HG03064 (cell line): ENCODE results near the gene PAK5.

Experiments used
- ATAC-seq: cut with Tn5 transposase; IDR thresholded peaks from one replicate; pipeline ENCODE4 v1.9.1; 2021; ENCODE audit warnings: low read depth; ENCODE audit not compliant: unreplicated experiment

Gene PAK5

DNA sequence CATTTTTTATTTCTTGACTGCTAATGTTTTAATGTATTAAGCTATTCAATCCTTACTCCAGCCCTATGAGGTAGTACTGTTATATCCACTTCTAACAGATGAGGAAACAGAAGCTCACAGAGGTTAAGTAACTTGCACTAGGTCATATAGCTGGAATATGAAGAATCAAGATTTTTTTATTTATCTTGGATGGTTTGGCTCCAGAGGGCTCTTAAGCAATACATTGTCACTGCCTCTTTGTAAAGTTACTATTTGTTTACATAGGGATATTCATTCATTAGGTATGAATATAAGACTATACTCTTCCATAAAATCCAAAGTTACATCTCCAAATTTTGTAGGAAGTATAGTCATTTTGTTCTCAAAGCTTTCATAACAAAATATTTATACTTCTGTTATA lies 210.7 kb downstream of the PAK5 start:
- ATAC-seq = no peak

DNA sequence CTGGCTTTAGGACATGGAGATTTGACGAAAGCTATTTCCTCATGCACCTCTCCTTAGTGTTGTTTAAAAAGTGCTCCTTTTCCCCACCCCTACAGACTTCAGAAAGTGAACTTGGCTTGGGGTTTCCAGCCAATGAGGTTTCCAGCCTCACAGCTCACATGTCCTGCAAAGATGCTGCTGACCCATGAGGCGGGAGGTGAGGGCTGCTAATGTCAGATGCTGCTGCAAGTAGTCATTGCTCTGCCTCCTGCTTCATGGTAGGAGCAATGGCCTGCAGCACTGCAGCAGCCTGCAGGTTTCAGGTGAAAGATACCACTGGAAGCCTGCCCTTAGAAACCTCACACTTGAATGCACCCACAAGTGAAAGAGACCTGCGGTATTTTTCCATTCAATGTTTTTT lies 211.7 kb downstream of the PAK5 start:
- ATAC-seq = no peak

DNA sequence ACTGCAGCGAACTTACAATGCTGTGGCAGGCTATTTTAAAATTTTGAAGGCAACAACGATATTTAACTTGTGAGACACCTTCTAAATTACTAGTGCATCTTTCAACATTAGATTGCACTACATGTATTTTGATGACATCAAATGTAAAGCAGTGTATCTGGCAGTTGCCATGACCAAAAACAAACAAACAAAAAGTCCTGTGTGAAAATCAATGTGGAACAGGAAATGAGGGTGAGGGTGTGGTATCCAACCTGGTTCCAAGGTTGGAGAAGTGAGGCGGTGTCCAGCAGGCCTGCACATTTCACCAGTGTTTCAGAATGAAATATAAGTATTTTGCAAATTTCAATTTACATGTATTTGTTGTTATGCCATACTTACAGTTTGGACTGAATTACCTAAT lies 212.5 kb downstream of the PAK5 start:
- no peak for ATAC-seq

DNA sequence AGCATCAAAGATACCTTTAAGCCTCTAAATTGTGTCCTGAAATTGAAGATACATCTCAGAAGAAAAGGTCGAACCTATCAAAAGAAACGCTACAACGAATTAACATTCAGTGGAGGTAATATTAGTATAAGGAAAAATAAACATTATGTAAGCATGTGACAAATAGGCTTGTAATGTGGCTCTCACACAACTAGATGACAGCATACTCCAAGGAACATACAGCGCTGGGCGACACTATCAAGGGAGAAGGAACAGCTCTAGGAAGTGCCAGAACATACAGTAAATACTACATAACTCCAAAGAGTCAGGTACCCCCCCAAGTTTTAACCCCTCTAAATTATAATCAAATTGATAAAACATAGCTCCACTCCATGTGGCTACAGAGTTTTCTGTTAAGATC lies 220.9 kb downstream of the PAK5 start:
- ATAC-seq = no peak

DNA sequence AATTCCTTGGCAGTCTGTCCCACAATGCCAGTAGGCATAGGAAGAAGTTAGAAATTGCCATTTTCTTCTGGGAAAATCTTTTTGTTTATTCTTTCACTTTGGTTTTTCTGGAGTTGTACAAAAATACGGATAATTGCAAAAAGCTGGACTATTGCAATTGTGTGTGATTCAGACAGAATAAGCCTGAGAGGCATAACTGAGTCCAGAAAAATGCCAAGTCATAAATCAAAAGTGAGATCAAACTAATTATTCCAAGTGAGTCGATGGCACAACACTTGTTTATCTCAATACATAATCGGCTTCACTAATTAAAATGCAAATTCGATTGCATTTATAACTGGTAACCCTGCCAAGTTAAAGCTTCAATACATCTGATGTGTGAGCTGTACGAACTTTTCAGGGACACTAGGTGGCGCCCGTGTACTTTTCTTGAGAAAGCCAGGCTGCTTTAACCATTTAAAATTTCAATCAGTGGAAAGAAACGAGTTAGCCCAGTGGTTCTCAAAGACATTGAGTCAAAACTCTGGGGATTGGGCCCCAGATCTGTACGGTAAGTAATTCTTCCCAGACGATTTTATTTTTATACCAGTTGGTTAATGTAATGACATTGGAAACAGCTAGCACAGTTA lies 221.9 kb downstream of the PAK5 start:
- ATAC-seq = no peak

DNA sequence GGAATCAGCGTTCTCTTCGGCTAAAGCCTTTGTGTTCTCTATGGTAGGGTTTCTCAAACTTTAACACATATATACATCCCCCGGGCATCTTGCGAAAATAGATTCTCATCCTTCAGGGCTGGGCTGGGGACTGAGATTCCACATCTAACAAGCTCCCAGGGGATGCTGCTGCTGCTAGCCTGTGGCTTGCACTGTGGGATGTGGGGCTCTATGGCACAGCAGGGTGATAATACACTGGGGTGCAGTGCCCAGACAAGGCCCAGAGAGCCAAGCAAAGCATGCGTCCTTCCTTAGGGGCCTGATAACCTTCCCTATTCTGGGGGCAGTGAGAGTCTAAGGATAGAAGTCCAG lies 222.4 kb downstream of the PAK5 start:
- ATAC-seq = peak; percentile 16

DNA sequence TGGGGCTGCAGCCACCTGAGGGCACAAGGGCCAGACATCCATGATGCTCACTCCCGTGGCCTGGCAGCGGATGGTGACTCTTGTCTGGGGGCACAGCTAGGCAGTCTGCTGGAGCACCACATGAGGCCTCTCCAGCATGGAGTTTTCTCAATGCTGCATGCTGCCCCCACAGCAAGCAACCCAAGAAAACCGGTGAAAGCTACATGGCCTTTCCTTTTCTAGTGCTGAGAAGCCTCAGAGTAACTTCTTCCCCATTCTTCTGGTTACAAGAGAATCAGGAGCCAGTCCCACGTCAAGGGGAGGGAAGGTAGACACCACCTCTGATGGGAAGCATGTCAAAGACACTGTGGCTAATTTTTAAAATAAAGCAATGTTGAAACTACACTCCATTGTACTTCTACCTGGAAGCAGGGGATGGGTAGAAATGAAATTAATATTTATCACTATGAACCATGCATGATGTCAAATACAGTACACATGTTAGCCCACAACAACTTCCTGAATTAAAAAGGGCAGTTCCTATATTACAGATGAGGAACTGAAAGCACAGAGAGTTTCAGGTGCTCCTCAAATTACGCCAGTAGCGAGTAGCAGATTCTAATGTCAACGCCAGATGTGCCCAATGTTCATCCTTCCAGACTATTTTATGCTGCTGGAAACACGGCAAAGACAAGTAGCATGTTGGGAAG lies 223.0 kb downstream of the PAK5 start:
- ATAC-seq = peak; percentile 96

DNA sequence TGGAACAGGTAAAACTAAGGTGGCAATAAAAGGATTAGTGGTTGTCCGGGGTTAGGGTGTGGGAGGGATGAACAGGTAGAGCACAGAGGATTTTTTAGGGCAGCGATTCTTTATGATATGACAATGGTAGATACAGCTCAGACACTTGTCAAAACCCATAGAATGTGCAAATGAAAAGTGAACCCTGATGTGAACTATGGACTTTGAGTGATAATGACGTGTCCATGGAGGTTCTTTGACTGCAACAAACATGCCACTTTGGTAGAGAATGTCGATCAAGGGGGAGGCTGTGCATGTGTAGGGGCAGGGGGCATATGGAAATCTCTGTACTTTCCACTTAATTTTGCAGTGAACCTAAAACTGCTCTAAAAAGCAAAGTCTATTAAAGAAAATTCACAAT lies 223.8 kb downstream of the PAK5 start:
- no peak for ATAC-seq

DNA sequence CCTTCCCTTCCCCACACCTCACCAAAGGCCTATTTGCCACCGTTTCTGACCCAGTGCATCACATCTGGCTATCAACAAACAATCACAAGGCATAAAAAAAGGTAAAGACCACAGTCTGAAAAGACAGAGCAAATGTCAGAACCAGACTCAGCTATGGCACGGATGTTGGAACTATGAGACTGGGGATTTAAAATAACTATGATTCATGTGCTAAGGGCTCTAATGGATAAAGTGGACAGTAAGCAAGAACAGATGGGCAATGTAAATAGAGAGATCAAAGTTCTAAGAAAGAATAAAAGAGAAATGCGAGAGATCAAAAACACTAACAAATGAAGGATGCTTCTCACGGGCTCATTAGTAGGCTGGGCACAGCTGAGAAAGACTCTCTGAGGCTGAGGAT lies 225.0 kb downstream of the PAK5 start:
- no peak for ATAC-seq

DNA sequence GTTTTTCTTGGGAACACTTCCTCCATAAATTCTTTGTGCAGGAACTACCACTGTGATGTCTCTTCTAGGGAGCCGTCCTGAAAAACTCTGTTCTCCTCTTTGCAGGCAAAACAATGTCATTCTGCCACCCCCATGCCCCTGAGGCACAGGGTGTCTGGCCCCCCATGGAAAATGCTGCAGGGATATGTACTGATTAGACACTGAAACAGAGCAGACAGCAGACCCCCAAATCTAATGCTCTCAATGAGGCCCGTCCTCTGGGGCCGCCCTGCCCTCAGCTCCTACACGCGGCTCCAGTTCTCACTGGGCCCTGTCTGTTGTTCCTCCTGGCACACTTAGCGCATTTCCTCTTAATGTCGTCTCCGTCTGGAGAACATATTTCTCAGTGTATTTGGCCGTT lies 227.0 kb downstream of the PAK5 start:
- no peak for ATAC-seq

DNA sequence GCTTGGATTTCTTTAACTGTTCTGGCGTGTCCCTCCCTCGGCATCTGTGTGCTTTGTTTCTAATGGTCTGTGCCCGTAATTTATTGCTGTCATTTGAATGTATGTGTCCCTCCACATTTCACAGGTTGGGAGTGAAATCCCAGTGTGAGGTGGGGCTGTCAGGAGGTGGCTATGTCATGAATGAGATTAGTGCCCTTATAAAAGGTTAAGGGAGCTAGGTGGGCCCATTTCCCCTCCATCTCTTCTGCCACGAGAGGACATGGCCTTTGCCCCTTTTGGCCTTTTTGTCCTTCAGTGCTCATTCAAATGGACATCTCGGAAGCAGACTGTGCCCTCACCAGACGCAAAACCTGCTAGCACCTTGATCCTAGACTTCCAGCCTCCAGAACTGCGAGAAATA lies 228.2 kb downstream of the PAK5 start:
- ATAC-seq = no peak

DNA sequence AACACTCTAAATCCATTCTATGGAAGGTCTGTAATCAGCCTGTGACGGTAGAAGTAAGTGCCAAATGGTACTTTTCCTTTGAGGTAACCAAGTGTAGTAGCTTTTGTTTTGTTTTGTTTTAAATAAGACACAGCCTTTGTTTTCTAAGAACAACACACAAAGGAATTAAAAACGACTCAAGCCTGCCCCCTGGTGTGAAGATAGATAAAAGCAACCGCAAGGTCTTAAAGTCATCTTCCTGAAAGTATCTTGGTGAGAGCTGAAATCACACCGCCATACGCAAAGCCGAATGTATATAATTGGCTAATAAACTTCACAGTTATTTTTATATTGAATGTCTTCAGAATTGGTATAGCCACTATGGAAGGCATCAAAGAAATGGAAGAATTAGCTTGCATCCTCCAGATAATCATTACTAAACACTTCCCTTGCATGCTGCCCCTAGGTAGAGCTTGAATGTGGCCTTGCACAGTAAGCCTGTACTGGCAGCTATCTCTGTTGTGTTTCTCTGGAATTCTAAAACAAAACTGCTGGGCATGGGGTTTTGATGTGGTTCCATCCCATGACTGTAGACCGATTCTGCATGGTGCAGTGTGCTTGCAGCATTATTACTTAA lies 228.9 kb downstream of the PAK5 start:
- ATAC-seq = no peak

DNA sequence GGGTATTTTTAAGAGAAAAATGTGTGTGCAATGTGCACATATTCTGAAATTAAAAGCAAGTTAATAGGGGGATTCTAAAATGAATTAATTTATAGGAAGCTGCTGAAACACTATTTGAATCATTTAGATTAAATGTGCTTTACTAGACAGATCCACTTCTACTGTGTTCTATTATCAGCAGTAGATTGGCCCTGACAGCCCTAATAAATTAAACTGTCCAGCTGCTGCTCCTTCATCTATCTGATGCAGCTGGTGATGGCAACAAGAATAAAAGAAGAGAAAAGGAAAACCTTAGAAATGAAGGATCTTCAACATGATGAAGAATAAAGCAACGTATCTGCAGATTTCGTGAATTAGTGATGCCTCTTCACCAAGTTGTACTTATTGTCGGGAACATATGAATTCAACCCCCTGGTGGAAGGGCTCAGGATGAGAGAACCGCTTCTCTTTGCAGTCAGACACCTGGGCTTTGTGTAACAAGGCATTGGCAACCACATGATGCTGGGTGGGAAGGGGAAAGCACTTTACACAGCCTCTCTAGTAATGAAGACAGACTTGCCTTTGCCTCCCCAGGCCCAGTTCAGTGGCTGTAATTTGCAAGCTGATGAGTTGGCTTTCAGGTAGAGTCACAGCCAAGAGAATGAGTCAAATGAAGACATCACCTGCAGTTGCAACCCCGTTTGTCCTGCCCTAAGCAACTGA lies 230.1 kb downstream of the PAK5 start:
- no peak for ATAC-seq

DNA sequence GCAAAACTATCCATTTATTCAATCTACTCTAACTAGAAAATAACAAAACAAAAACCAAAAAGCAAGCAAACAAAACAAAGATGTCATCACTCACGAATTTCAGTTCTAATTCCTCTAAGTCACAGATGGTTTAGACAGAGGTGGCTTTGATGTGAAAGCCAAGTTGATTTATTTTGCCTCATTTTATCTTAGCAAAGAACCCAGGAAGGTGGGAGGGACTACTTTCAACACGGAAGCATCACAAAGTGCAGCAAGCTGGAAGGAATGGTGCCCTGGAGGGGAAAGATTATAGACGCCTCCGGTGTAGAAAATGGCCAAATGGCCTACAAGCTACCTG lies 236.1 kb downstream of the PAK5 start:
- ATAC-seq = no peak

DNA sequence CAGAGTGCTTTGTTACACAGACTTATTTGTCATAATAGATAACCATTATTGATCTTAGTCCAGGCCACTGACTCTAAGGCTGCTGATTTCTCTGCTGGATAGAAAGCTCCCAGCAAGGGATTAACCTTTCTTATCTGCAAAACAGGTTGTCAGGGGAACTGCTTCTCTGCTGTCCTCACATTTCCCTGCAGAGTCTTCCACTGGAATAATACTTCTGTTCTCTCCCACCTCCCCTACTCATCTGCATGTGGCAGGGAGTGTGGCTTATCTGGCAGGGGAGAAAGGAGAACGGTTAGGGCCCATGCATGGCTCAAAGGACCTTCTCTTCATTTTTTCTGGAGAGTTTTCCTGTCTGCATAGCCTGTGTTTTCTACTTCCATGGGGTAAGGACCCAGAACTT lies 238.3 kb downstream of the PAK5 start:
- no peak for ATAC-seq

DNA sequence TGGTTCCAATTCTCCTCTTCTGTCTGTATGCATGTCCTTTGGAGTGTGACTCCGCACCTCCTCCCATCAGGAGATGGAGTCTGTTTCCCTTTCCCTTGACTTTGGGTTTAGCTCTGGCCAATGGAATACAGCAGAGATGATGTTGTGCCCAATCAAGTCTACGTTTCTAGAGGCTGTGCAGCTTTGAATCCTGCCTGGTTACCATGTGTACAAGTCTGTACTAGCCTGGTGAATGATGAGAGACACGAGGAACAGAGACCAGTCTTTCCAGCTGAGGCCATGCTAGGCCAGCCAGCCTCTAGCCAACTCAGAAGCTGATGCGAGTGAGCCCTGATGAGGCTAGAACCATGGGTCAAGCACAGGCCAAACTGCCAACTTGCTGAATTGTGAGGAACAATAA lies 241.3 kb downstream of the PAK5 start:
- ATAC-seq = no peak

DNA sequence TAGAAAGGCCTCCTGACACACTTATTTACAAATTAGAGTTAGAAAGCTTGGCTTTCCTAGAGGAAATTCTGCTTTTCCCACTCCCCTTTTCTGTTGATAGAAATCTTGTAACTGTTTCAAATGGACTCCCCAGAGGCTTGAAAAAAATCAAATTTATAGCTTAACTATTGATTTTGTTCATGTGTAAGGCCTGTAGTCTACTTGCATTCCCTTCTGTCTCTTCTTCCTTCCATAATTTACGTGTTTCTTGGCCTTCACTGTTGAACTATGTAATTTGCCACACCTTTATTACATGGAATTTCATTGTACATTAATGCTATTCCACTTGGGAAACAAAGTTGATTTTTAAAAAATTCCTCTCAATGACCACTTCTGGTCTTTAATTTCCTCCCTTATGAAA lies 243.1 kb downstream of the PAK5 start:
- no peak for ATAC-seq

DNA sequence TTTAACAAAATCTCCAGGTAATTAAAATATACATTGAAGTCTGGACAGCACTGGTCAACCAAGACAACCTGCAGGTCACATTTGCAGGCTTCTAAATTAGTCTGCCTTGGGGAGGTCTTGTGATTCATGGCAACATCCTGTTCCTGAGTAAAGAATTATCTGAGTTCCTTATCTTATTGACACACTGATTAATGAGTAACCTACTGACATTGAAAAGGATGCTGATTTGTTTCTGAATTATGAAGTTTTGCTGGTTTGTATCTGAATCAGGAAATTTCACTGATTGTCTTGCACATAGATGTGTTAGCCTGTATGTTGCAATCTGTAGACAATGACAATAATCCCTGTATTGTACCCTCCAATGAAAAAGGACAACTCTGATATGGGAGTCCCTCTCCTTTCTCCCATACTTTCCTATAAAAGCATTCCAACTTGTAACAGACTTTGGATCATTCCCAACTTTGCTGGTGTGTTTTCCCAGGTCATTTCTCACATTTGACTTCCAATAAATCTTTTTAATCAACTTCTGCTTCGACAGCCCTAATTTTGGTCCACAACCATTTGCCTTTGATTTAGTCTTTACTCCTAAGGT lies 244.5 kb downstream of the PAK5 start:
- no peak for ATAC-seq

DNA sequence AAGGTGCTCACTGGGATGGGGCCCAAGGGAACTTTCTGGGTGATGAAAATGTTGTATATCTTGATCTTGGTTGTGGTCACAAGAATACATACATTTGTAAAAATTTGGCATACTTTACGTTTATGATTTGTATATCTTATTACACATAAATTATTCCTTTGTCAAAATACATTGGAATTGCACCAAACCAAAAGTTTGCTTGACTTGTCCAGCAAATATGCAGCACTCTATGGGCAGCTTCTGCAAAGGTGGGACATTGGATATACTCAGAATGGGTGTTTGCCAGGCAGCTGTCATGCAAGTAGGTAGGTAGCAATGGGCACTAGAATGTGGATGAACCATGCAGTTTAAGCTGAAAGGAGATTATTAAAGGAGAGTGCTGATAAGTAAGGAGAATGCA lies 246.5 kb downstream of the PAK5 start:
- no peak for ATAC-seq

DNA sequence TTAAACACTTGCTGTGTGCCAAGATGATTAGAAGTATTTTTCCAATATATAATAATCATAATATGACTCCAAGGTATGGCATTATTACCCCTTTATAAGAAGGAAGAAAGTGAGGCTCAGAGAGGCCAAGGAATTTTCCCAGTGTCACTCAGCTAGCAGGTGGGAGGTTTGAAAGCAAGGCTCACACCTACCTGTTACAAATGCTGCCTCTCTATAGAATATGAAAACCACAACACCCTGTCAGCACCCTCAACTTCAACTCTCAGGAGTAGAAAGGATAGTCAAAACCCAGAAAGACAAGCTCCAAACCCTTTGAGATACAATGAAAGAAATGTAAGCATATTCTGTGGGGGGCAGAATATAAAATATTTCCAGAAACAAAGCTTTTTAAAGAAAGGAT lies 247.8 kb downstream of the PAK5 start:
- no peak for ATAC-seq

DNA sequence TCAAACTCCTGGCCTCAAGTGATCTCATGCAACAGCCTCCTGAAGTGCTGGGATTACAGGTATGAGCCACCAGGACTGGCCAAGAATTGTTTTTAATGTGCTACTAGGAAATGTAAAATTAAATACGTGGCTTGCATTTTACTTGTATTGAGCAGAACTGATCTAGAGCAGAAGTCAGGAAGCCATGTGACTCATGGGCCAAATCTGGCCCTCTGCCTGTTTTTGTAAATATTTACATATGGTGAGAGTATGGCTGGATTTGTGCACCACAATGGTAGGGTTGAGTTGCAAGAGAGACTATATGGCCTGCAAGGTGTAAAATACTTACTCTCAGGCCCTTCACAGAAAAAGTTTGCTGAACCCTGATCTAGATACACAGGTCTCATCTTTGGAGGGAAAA lies 248.7 kb downstream of the PAK5 start:
- ATAC-seq = no peak

DNA sequence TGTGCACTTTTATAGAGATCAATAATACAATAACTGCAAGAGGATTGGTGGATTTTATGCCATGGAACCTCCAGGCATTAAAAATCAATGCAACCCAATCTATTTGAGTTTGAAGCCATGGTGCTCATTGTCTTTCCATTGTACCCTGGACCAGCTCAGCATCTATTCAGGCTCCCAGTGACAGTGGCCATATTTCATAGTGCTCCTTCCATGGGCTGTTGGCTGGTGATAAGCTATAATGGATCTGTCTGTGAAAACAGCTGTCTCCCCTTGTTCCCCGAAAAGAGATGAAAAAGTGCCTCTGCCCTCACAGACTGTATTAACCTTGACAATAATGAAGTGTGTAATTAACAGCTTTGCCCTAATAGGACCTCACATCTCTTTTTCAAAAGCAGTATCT lies 250.2 kb downstream of the PAK5 start:
- ATAC-seq = no peak
